ENCODE measurements around the gene VAV2.

- no peak for TF ChIP-seq POLR2A (IDR thresholded peaks at IDR 0.05)
- TF ChIP-seq CTCF (IDR thresholded peaks at IDR 0.05) = no peak
Observed at GRCh38 chr9:133924453-133924852, 67.7 kb downstream of the VAV2 start.

All from adrenal gland (tissue), 5 donors.